Activated effector memory CD4-positive, alpha-beta T cell treated with anti-CD3 and anti-CD28 coated beads, Interleukin-2, amount 50 U/mL, for 16 hours (primary cell): ENCODE measurements around the gene PRCD.
"Not testable (repeated sequence)": the region's sequence is repeated elsewhere in the genome, so short reads cannot be mapped to it uniquely, and the experiment has no call there.

ENCODE experiments used
- DNase-seq: peaks from one replicate; pipeline ENCODE4 v3.0.0-alpha.2; 2020

PRCD gene

GRCh38 chr17:76506408-76507345 lies 33.2 kb upstream of the PRCD start:
- peak; percentile 95 for DNase-seq

DNA sequence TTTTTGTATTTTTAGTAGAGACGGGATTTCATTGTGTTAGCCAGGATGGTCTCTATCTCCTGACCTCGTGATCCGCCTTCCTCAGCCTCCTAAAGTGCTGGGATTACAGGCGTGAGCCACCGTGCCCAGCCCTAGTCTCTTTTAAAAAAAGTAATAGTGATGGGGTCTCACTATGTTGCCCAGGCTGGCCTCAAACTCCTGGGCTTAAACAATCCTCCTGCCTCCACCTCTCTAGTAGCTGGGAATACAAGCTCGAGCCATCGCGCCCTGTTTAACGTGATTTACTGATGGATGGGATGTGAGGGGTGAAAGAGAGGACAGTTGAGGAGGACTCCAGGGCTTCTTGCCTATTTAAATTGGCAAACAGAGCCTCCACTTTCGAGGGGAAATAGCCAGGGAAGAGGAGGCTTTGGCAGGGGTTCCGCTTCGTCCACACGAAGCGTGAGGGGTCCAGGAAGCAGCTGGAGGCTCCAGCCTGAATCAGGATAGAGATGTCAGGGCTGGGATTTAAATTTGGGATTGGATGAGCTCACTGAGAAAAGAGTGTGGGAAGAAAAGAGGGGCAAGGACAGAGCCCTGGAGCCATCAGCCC lies 31.3 kb upstream of the PRCD start:
- not testable (repeated sequence) for DNase-seq

GRCh38 chr17:76510831-76511244 lies 29.0 kb upstream of the PRCD start:
- DNase-seq, result no peak

DNA sequence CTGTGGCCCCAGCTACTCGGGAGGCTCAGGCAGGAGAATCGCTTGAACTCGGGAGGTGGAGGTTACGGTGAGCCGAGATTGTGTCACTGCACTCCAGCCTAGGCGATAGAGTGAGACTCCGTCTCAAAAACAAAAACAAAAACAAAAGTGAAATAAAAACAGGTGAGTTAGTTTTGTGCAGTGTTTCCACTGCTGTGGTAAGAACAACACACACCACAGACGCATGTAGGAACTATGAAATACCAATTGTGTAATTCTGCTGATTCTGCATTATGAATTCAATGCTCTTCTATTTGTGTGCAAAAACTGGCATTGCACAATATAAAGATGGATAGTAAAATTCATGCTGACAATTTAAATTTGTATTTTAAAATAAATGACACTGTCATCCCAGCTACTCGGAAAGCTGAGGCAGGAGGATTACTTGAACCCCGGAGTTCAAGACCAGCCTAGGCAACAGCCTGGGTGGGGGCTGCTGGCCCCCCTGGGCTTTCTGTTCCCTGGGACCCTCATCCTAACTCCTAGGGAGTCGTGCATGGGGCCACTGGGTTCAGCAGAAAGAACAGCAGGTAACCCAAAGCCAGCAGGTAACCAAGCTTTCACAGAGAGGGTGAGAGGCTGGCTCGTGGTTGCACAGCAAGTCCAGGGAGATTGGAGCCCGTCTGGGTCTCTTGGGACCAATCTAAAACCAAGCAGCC lies 28.0 kb upstream of the PRCD start:
- no peak for DNase-seq

DNA sequence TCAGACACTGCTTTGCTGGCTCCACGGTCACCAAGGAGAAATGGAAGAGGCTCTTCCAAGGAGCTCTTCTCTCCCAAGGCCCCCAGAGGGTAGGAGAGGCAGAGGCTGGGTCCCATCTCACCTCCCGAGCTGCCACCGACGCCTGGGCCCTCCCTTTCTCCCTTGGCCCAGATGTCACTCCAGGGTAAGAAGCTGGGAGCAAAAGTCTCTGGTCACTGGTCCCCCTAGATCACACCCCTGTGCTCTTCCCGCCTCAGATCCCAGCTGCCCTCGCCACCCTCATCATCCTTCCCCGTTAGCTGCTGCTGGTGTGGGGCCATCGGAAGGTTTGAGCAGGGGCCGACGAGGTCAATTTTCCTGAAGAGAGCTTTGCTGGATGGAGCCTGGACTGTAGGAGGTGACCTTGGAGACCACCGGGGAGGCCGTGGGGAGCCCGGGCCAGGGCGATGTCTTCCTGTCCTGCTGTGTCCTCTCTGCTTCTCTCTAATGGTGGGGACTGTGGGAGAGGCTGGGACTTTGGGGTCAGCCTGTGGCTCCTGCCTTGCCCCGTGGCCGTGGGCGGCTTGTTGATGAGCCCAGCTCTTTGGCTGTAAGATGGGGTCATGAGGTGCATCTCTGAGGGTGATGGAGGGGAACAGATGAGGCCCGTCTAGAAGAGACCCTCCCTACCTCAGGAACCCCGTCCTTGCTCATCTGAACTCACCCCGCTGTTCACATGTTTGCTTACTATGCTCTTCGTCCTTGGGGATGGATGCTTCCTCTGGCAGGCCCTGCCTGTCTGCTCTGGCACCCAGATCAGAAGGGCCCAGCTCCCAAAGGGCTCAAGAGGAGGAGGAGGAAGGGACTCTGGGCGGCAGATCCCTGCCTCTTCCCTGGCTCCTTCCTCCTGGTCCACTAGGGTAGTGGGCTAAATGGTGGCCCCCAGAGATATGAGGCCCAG lies 27.2 kb upstream of the PRCD start:
- no peak for DNase-seq

DNA sequence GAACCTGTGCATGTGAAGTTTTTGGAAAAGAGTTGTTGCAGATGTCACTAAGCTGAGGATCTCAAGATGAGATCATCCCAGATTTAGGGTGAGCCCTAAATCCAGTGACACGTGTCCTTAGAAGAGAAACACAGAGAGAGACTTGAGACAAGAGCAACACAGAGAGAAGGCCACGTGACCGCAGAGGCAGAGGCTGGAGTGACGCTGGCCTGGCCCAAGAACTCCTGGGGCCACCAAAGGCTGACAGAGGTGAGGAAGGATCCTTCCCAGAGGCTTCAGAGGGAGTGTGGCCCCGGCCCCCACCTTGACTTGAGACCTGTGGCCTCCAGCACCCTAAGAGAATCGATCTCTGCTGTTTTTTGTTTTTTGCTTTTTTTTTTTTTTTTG lies 26.5 kb upstream of the PRCD start:
- DNase-seq, result no peak

- not testable (repeated sequence) for DNase-seq
Measured at GRCh38 chr17:76514355-76514754, 25.5 kb upstream of the PRCD start.

- DNase-seq, result peak; percentile 92
Measured at GRCh38 chr17:76515274-76515949, 24.4 kb upstream of the PRCD start.

DNA sequence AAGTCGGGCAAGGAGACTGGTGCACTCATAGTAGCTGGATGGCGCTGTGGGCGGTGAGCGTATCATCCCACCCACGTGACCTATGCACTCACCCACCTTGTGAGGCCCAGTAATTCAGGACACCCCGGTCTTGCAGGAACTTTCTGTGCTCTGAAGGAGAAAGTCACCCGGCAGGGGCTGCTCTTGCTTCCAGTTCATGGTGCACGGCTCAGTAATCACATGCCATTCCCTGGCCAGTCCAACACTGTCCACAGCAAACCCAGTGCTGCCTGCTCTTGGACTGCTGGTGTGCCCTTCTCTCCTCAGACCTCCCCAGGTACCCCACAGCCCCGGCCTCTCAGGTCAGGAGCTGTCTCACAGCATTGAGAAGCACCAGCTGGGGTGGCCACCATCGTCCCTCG lies 22.2 kb upstream of the PRCD start:
- no peak for DNase-seq

DNA sequence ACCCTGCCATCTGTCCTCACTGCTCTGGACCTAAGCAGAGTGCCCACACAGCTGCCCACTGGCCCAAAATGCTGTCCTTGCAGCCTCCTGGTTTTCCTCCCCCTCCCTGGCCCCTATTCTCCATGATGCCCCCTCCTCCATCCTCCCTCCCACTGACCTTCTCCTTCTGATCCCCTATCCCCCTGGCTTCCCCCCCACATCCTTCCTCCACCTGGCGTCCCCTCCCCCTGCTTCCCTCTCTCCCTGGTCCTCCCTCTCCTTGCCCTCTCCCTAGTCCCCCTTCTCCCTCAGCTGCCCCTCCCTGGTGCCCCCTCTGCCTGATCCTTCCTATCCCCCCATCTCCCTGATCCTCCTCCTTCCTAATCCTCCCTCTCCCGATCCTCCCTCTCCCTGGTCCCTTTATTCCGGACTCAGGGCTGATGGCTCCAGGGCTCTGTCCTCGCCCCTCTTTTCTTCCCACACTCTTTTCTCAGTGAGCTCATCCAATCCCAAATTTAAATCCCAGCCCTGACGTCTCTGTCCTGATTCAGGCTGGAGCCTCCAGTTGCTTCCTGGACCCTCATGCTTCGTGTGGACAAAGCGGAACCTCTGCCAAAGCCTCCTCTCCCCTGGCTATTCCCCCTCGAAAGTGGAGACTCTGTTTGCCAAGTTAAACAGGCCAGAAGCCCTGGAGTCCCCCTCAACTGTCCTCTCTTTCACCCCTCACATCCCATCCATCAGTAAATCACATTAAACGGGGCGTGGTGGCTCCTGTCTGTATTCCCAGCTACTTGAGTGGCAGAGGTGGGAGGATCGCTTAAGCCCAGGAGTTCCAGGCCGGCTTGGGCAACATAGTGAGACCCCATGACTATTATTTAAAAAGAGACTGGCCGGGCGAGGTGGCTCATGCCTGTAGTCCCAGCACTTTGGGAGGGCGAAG lies 20.5 kb upstream of the PRCD start:
- no peak for DNase-seq

DNA sequence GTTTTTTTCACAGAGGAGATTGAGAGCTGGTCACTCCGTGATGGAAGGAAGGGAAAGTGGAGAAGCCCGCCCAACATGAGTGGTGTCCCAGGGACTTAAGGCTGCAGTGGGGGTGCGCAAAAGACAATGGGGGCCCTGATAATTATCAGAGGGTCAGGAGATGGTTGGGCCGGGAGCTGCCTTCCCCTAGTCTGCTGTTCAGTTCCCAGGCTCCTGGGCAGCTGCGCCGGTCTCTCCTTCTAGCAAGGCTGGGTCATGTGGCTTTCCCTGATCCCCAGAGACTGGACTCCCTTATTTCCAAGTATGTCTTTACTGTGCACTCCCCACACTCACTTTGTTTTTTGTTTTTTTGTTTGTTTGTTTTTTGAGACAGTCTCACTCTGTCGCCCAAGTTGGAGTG lies 18.6 kb upstream of the PRCD start:
- DNase-seq, result no peak

DNA sequence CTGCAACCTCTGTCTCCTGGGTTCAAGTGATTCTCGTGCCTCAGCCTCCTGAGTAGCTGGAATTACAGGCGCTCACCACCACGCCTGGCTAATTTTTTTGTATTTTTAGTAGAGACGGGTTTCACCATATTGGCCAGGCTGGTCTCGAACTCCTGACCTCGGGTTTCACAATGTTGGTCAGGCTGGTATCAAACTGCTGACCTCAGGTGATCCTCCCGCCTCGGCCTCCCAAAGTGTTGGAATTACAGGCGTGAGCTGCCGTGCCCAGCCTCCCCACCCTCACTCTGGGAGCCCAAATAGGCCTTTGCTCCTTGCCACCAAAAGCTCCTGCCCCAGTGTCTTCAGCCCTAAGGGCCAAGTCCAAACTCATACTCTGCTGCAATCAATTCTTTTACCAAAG lies 18.2 kb upstream of the PRCD start:
- DNase-seq, result not testable (repeated sequence)

DNA sequence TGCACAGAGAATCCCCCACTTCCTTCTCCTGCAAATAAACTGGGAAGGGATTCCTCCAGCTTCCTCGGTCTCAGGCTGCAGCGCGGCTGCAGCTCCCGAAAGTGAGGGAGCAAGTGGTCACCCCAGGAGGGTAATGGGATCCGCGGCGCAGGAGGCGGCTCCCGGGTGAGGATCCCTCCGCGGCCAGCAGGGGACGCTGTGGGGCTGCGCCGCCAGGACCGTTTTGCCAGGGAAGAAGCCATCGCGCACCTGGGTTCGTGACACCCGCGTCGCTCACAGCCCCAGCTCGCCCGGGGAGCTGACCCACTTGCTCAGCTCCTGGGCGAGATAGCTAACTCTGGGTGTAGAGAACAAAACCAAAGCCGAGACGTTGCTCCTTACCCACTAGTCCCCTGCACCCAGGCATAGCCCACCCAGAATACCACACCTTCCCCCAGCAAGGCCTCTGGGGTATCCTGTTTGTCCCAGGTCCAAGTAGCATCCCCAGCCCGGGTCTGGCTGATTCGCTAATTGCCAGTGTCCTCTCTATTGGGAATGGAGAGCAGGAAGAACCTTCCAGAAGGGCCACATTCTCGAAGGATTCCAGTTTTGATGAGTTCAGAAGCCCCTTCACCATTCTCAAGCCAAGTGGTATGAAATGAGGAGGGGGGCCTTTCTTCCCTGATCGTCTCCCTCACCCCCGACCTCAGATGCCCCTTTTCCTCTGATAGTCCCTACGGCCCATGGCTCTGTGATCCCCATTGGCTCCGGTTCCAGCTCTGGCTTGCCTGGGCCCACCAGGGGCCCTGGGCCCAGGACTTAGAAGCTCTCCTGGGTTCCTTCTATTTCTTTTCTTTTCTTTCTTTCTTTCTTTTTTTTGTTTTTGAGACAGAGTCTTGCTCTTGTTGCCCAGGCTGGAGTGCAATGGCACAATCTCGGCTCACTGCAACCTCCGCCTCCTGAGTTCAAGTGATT lies 16.5 kb upstream of the PRCD start:
- peak; percentile 94 for DNase-seq

DNA sequence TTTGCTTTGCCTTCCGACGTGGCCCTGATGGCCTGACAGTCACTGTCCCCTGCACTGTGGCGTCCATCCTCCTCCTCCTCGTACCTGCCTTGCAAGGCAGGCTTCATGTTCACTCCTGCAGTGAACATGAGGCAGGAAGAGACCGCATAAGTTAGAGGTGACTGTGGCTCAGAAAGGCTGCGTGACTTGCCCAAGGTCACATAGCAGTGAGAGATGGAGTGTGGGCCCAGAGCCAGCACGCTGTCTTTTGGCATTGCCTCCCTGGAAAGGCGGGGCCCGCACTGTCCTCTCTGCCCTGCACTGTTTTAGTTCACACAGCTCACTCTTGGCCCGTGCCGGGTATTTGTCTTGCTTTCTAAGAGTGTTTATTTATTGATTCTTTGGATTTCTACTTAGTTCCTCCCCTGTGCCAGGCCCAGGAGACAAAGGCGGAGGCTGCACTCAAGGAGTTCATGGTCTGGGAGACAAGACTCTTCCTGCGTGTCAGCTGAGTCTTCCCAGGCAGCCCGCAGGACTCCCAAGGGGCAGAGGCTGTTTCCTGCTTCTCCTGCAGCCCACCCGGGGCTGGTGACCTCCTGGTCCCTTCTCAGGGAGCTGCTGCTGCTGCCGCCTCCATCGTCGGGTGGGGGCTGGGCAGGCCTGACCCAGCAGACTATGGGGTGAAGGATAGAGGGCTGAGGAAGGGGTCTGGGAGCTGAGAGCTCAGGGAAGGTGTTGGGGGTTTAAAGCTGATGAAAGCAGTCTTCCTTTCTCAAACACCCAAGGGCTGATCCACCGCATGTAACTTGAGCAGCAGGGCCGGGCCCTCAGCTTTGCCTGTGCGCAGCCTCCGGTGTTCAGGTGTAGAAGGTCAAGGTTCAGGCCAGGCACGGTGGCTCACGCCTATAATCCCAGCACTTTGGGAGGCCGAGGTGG lies 15.0 kb upstream of the PRCD start:
- no peak for DNase-seq

DNA sequence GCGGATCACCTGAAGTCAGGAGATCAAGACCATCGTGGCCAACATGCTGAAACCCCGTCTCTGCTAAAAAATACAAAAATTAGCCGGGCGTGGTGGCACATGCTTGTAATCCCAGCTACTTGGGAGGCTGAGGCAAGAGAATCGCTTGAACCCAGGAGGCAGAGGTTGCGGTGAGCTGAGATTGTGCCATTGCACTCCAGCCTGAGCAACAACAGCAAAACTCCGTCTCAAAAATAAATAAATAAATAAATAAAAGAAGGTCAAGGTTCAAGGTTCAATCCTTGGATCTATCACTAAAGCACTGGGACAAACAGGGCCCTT lies 14.4 kb upstream of the PRCD start:
- DNase-seq, result not testable (repeated sequence)

GRCh38 chr17:76527016-76527415 lies 12.8 kb upstream of the PRCD start:
- not testable (repeated sequence) for DNase-seq

DNA sequence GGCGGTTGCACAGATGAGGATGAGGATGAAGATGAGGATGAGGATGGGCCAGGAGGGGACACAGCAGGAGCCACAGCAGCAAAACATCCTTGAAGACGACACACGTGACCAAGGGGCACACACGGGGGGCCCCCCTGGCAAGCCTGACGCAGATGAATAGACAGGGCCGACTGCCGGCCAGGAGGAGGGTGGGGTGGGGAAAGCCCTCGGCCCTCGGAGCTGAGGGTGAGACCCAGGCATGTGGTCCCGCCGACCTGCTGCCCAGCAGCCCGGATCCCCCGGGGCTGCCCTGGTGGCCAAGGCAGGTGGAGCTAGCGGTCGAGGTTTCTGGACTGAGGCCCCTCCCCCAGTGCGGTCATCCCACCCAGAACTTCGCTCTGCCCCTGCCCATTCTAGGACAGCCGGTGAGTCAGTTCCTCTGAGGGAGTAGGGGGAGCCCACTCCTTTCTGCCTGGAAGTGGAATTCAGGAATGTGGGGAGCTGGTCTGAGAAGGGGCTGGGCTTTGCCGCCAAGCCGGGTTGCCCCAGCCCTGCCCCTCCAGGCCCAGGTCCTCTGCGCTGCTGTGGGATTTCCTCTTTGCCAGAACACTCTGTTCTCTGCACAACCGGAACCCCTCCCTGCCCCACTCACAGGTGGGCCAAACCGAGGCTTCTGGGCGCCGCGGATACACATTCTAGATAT lies 12.3 kb upstream of the PRCD start:
- DNase-seq, result peak; percentile 77

DNA sequence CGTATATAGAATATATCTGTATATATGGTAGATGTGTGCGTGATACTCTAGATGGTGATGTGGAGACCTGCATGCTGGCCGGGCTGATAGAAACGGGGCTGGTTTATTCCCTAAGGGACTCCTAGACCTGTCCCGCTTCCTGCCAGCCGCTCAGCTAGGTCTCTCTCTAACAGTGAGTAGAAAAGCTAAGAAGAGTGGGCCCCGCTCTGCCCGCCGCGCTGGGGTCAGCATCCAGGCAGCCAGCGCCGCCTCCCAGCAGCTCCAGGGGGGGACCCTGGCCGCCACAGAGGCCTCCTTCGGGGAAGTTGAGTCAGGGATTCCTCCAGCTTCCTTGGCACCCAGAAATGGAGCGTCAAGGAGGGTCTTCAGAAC lies 11.7 kb upstream of the PRCD start:
- DNase-seq, result no peak
